AG04450 (cell line): ENCODE measurements around the gene EXOSC2. TPM values are rescaled to one million over a fixed set of nuclear protein-coding genes. Genes with fewer than 3 reads are reported as not detected.
"Not testable (repeated sequence)": the region's sequence is repeated elsewhere in the genome, so short reads cannot be mapped to it uniquely, and the experiment has no call there.

Experiments used
- CTCF ChIA-PET: fragments of 300-600, 350-600 bp; formaldehyde crosslinking; extraction: SDS; loops from one replicate; lab custom pipeline; 2022; ENCODE audit warnings: antibody characterized with exemption, inconsistent platforms; lab: Charles Lee
- POLR2A ChIA-PET: fragments of 350-600 bp; formaldehyde crosslinking; extraction: SDS; loops from one replicate; lab custom pipeline; 2021; ENCODE audit warnings: antibody characterized with exemption, inconsistent platforms; lab: Yijun Ruan, JAX
- DNase-seq: peaks from one replicate; pipeline ENCODE4 v3.0.0-alpha.2; 2011; ENCODE audit warnings: low read depth, low spot score
- H3K27ac ChIP-seq: one replicate; pipeline ENCODE4 v1.5.1; 2012; ENCODE audit warnings: low read depth, low read length, control low read depth
- H3K27me3 ChIP-seq: one replicate; pipeline ENCODE4 v1.6.0; 2012; ENCODE audit warnings: low read length; ENCODE audit not compliant: control insufficient read depth, insufficient read depth
- H3K4me3 ChIP-seq: 2 replicates; pipeline ENCODE4 v1.5.1; 2011; ENCODE audit warnings: mild to moderate bottlenecking, low read depth, low read length, control low read depth
- H3K9me3 ChIP-seq: 2 replicates; pipeline ENCODE4 v1.5.1; 2012; ENCODE audit warnings: low read length; ENCODE audit not compliant: control insufficient read depth, insufficient read depth
- polyA plus RNA-seq: library from polyadenylated mRNA; depleted of rRNA; stranded (reverse); fragments of >200 nt; gene quantifications from 2 replicates; pipeline ENCODE4 v1.2.3, GENCODE V29; 2011
- TF ChIP-seq, protein P1 (sequence below): IDR thresholded peaks from 2 replicates; pipeline ENCODE4 v1.5.1; 2011; ENCODE audit warnings: low read depth, low read length, control low read depth, inconsistent platforms

The EXOSC2 gene
- polyA plus RNA-seq, 1 experiment = 29.5 TPM

DNA sequence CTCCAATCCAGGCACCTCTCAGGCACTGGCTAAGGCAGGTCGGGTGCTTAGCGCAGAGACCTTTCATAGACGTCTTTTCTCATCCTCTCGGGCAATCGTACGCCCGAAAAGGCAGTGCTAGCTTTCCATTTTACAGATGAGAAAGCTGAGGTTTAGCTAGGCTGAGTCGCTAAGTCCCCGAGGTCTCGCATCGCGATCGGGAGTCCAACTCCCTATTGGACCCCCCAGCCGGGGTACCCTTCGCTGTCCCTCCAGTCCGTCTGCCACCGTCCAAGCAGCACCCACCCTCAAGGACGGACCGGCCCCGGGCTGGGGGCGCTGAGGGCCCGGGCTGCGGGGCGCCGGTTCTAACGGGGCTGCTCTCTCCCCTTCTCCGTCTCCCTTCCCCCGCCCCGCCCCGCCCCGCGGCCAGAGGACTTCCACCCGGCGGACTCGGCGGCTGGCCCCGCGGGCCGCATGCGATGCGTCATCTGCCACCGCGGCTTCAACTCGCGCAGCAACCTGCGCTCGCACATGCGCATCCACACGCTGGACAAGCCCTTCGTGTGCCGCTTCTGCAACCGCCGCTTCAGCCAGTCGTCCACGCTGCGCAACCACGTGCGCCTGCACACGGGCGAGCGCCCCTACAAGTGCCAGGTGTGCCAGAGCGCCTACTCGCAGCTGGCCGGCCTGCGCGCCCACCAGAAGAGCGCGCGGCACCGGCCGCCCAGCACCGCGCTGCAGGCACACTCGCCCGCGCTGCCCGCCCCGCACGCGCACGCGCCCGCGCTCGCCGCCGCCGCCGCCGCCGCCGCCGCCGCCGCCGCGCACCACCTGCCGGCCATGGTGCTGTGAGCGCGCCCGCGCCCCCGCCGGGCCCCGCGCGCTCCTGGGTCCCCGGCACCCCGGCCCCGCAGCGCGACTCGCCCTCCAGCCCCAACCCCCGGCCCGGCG, 12.5 kb upstream of the EXOSC2 start:
- ChIA-PET CTCF (interaction anchor here (1.3 to 8.0 kb wide), 3 partner anchors 12 to 232 kb away, joined by 5 to 188 read pairs (median 6); partner anchors contain the start of gene EXOSC2), POLR2A (no interaction called here)
- peak; percentile 66 for DNase-seq
- peaks cover 6% of the 10 kb centered on the region; the same call in 1 of the 2 replicates for H3K9me3 ChIP-seq
- peaks cover 24% of the 10 kb centered on the region for H3K27me3 ChIP-seq
- TF ChIP-seq, protein P1, sequence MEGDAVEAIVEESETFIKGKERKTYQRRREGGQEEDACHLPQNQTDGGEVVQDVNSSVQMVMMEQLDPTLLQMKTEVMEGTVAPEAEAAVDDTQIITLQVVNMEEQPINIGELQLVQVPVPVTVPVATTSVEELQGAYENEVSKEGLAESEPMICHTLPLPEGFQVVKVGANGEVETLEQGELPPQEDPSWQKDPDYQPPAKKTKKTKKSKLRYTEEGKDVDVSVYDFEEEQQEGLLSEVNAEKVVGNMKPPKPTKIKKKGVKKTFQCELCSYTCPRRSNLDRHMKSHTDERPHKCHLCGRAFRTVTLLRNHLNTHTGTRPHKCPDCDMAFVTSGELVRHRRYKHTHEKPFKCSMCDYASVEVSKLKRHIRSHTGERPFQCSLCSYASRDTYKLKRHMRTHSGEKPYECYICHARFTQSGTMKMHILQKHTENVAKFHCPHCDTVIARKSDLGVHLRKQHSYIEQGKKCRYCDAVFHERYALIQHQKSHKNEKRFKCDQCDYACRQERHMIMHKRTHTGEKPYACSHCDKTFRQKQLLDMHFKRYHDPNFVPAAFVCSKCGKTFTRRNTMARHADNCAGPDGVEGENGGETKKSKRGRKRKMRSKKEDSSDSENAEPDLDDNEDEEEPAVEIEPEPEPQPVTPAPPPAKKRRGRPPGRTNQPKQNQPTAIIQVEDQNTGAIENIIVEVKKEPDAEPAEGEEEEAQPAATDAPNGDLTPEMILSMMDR = no peak
- H3K4me3 ChIP-seq = peak overlapping the region; percentile 63
- H3K27ac ChIP-seq = no peak overlapping the region

DNA sequence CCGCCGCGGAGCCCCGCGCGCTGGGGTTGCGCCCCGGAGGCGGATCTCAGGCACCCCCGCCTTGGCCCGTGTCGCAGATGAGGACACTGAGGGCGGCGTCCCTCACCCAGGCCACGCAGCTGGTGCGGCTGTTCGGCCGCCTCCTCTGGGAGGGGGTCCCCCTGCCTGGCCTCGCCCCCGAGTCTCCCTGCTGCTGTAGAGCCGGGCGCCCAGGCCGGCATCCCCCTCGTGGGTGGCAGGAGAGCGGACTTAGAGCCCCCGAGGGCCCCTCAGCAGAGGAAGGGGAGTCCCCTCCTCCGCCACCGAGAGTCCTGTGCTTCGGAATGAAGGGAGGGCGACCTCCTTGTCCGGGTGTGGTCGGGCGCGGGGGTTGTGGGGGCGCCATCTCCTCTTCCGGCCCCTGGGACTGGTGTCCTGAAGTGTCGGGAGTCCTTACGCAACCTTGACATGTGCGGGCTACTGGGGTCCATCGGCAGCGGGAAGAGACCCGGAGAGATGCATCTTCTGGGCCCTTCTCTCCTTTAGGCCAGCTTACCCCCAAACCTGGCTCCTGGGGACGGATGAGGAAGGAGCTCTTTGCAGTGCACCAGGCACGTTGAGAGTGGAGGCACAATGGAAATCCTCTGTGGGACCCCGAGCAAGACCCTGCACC, 11.7 kb upstream of the EXOSC2 start:
- ChIA-PET CTCF (interaction anchor here (0.6 to 8.0 kb wide), 10 partner anchors 9 to 880 kb away, joined by 4 to 188 read pairs (median 4); partner anchors contain the start of gene EXOSC2), POLR2A (no interaction called here)
- H3K27ac ChIP-seq = no peak overlapping the region
- TF ChIP-seq, protein P1 = no peak
- H3K4me3 ChIP-seq = peak overlapping the region; percentile 56
- H3K27me3 ChIP-seq = peaks cover 24% of the 10 kb centered on the region
- DNase-seq = no peak
- peaks cover 6% of the 10 kb centered on the region; the same call in 1 of the 2 replicates for H3K9me3 ChIP-seq

DNA sequence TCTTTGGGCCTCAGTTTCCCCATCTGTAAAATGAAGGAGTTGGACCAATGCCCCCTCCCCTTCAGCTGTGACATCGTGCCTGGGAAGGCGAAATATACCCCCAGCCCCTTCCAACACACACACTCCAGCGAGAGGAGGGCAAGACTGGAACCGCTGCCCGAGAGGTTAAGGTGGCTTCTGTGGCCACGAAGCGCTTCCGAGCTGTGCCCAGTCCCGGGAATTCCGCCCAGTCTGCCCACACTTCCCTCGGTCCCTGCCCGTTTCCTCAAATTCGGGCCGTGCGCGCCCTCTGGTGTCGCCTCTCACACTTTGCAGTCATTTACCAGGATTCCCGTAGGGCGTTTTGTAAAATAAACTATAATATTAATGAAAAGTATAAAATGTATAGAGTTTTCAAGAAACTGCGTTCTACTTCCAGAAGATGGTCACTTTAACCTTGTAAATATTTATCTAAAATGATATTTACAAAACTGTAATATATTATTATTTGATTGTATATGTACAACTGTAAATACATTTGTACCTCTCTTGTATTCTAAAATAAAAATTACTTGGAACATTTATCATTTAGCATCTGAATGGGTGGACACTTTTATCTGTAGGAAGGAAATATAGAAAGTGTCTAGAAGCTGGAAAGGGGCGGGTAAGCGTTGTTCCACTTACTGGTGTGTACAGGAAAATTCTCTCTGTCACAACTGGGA, 11.0 kb upstream of the EXOSC2 start:
- Histone ChIP-seq H3K9me3 (peaks cover 6% of the 10 kb centered on the region; the same call in 1 of the 2 replicates), H3K27ac (no peak overlapping the region), H3K4me3 (peak overlapping the region; percentile 36), H3K27me3 (peaks cover 19% of the 10 kb centered on the region)
- POLR2A ChIA-PET = no interaction called here
- TF ChIP-seq, protein P1 = peak; percentile 86
- DNase-seq = no peak
- CTCF ChIA-PET = interaction anchor here (0.6 to 8.0 kb wide), 17 partner anchors 10 to 881 kb away, joined by 3 to 188 read pairs (median 4); partner anchors contain the start of gene EXOSC2

DNA sequence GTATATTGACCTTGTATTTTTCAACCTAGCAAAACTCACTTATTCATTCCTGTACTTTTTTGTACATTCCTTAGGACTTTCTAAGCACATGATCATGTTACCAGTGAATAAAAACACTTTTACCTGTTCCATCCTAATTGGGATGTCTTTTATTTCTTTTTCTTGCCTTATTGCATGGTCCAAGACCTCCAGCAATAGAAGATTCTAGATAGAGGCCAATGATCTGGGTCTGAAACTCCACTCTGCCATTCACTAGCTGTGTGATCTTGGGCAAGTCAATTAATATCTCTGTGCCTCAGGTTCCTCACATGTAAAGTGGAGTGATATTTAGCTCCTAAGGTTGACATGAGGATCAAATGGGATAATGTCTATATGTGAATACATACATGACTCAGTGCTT, 8.5 kb upstream of the EXOSC2 start:
- no peak overlapping the region for H3K4me3 ChIP-seq
- TF ChIP-seq, protein P1 = no peak
- CTCF ChIA-PET = interaction anchor here (0.7 to 8.0 kb wide), 5 partner anchors 16 to 228 kb away, joined by 3 to 188 read pairs (median 5); no protein-coding TSS in a partner anchor
- POLR2A ChIA-PET = no interaction called here
- peaks cover 3% of the 10 kb centered on the region for H3K27me3 ChIP-seq
- H3K9me3 ChIP-seq = peaks cover 6% of the 10 kb centered on the region; the same call in 1 of the 2 replicates
- DNase-seq = no peak
- no peak overlapping the region for H3K27ac ChIP-seq

DNA sequence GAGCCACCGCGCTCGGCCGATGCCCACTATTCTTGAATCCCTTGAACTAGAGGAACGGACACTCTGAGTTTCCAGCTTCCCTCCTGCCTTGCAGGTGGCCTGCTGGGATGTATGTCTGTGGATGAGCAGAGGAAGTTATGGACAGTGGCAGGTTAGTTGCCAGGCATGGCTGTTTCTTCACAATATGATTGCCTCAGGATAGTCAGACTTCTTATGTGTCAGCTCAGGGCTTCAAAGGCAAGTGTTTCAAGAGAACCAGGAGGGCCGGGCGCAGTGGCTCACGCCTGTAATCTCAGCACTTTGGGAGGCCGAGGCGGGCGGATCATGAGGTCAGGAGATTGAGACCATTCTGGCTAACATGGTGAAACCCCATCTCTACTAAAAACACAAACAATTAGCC, 7.6 kb upstream of the EXOSC2 start:
- not testable (repeated sequence) for H3K4me3 ChIP-seq, H3K27ac ChIP-seq, H3K9me3 ChIP-seq, DNase-seq, H3K27me3 ChIP-seq
- ChIA-PET CTCF (interaction anchor here (0.7 to 8.0 kb wide), 4 partner anchors 15 to 223 kb away, joined by 3 to 188 read pairs (median 12); no protein-coding TSS in a partner anchor), POLR2A (interaction anchor here (0.7 kb wide), 1 partner anchor 292 kb away, joined by 3 read pairs; no protein-coding TSS in a partner anchor)
